CD4-positive, alpha-beta T cell treated with Interferon alpha-2 for 1 hour (primary cell): ENCODE data around the gene STK32A.
"Not testable (repeated sequence)": the region's sequence is repeated elsewhere in the genome, so short reads cannot be mapped to it uniquely, and the experiment has no call there.

ENCODE experiments used
- DNase-seq, 2 donors: peaks; one replicate each; pipeline ENCODE4 v3.0.0-alpha.2; 2020 to 2022

The STK32A gene

DNA sequence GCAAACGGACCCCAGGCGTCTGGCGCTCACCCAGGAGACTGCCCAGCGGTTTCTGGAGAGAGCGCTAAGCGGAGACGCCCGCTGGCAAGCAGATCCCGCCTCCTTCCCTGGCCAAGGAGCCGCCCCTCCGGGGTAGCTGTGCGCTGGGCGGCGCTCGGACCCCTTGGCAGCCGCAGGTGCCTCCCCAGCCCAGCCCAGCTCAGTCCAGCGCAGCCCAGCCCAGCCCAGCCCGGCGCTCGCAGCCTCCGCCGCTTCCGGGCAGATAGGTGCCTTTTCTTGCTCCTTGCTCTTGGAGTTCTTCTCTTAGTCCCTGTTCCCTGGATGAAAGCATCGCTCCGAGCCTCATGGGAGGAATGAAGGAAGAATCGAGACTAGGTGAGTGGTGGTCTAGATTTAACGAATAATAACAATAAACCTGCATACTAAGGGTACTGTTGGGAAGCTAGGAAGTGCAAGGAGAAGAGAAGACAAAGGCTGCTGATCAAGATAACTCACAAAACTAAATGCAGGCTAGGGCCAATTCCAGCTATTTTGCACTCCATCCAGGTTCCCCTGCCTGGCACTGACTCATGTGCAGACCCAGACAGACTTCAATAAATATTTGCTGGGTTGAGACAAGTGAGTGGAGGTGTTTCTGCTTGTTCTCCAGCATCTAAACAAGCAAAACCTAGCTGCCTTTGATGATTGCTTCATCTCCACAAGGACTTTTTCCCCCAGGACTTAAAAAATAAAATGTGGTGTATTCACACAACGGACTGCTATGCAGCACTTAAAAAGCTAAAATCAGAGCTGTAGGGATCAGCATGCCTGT is at the start of gene STK32A:
Gene STK32A (plus strand): TSS at position 202 of the 811 bp plus-strand sequence. CDS start 4,609 bp downstream, outside the sequence.
- DNase-seq = no peak

DNA sequence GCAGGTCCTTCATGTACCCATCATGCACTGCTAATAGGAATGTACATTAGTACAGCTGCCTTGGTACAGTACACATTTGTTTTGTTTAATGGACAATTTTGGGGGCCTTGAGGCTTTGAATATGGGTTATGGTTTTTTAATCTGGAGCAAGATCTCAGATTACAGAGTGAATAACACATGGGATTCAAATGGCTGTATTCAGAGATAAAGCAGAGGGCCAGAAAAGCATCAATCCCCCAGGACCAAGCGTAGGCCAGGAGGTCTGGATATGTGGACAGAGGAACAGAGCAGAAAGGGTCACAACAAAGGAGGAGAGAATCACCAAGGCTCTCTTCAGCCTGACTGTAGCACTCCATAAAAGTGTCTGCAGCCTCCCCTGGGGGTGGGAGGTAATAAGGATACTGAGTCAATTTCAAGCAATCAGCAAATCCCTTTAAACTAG is 47.7 kb upstream of the STK32A start:
- DNase-seq = no peak

- peak; percentile 6 to 70 for DNase-seq
These were observed 46.4 kb upstream of the STK32A start for GRCh38 chr5:147188200-147189108.

DNA sequence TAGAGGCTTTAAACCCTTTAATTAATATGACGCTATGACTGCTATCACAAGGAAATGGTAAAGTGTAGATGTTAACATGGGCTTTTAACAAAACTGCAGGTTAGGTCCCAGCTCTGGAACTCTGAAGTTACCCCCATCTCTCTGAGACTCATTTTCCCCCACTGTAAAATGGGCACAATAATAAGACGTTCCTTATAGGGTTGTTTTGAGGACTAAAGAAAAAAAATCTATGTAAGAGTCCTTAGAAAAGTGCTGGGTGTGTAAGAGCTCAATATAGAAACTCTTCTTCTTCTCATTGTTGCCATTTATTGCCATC is 45.8 kb upstream of the STK32A start:
- DNase-seq = no peak

DNA sequence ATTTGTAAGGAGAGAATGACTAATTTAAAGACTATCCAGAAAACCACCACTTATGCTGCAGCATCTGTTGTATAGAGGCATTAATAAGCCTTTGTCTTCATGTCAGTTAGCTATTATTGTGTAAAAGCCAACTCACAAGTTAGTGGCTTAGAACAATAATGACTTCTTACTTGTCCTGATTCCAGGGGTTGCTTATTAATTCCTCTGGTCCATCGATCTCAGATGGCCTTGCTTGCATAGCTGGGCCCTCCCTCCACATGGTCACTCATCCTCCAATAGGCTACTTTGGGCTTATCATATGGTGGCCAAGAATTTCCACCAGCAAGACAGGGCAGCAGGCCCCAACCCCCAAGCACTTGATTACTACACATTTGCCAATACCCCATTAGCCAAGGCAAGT is 44.5 kb upstream of the STK32A start:
- no peak for DNase-seq

DNA sequence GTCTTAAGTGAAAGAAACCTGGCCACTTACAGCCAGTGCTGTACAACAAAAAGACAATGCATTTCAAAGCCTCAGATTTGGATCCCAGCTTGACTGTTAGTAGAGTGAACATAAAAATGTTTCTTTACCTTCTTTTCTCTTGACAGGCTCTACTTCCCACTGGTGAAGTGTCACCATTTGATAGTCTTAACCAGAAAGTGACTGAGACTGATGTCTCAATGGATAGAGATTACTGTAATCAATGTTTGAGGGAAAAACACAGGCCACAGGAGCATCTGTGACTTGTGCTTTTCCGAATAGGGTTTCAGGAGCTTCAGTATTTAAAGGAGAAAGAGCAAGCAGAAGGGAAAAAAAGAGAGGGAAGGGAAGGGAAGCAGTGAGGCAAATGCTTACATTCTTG is 41.7 kb upstream of the STK32A start:
- DNase-seq = no peak

- no peak for DNase-seq
These were observed 34.8 kb upstream of the STK32A start for GRCh38 chr5:147200004-147200403.

DNA sequence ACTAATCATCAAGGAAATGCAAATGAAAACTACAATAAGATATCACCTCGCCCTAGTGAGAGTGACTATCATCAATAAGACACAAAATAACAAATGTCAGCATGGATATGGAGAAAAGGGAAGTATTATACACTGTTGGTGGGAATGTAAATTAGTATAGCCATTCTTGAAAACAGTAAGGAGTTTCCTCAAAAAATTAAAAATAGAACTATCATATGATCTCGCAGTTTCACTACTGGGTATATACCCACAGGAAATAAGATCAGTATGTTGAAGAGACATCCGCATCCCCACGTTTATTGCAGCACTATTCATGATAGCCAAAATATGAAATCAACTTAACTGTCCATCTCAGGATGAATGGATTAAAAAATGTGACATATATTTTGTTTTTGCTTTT is 31.6 kb upstream of the STK32A start:
- DNase-seq = no peak

DNA sequence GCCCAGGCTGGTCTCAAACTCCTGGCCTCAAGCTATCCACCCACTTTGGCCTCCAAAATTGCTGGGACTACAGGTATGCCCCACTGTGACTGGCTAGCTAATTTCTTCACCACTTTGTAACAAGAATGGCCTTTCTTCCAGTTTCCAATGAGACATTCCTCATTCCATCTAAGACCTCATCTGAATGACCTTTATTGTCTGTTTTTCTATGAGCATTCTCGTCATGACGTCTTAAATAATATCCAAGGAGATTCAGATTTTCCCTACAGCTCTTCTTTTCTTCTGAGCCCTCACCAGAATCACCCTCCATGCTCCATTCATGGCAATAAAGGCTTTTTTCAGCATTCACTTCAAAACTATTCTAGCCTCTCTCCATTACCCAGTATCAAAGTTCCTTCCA is 30.2 kb upstream of the STK32A start:
- no peak for DNase-seq

GRCh38 chr5:147208134-147208533 is 26.7 kb upstream of the STK32A start:
- no peak for DNase-seq

DNA sequence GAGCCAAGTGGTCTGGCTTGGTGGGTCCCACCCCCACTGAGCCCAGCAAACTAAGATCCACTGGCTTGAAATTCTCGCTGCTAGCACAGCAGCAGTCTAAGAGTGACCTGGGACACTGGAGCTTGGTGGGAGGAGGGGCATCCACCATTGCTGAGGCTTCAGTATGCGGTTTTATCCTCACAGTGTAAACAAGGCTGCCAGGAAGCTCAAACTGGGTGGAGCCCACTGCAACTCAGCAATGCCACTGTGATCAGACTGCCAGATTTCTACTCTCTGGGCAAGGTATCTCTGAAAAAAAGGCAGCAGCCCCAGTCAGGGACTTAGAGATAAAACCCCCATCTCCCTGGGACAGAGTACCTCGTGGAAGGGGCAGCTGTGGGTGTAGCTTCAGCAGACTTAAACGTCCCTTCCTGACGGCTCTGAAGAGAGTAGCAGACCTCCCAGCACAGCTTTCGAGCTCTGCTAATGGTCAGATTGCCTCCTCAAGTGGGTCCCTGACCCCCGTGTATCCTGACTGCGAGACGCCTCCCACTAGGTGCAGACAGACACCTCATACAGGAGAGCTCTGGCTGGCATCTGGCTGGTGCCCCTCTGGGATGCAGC is 18.2 kb upstream of the STK32A start:
- peak in 1 of 2 donors; percentile 37 for DNase-seq

GRCh38 chr5:147223343-147223742 is 11.5 kb upstream of the STK32A start:
- DNase-seq = no peak

GRCh38 chr5:147223948-147224791 is 10.7 kb upstream of the STK32A start:
- DNase-seq = peak in 1 of 2 donors; percentile 10

DNA sequence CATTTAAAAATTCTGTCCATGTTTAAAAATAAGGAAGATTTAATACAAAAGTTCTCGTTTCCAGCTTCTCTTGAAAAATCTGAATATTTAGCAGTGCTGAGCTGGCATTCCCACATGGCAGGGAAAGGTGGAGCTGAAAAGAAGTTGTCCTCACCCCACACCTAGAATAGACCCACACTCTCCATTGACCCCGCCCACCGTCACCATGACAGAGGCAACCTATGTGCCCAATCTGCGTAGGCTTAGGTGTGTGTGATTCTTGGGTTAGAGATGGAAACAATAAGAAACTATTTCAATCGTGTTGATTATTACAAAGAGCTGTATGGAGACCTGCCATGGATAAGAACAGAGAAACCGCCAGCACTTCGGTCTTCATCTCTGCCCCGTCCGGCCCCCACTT is 8.9 kb upstream of the STK32A start:
- DNase-seq = no peak

DNA sequence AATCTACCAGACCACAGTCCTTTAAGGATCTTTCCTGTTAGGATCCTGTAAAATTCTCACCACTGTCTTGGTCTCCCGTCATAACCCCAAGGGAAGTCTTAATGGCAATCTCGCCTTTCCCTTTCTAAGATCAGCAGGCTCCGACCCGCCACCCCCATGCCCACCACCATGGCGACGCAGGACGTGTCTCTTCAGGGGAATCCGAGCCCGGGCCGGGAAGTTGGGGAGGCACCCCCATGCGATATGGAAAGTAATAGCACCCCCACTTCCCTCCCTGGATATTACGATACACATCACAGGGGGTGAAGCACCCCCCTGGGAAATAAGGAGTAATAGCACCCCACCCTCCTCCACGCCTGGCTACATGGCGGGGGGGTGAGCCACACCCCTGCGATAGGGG is 8.3 kb upstream of the STK32A start:
- DNase-seq = no peak

DNA sequence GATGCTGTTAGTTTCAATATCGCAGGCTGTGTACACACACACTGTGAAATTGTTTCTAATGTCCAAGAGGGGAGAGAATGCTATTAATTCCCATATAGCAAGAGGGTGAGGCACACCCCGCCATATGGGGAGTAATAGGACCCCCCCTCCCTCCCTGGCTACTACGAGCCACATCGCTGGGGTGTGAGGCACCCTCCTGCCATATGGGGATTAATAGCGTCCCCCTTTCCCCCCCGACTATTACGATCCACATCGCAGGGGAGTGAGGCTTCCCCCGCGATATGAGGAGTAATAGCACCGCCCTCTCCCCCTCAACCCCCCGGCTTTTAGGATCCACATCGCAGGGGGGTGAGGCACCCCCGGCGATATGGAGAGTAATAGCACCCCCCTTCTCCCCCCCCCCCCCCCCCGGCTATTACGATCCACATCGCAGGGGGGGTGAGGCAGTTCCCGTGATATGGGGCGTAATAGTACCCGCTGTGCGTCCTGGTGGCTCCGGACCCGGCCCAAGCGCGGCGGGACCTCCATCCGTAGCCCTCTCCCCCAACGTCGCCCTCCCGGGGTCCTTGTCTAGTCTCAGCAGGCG is 494 bp upstream of the STK32A start:
- no peak for DNase-seq

- no peak for DNase-seq
These were observed 5.6 kb downstream of the STK32A start for GRCh38 chr5:147240266-147240985.

- DNase-seq = not testable (repeated sequence)
These were observed 8.4 kb downstream of the STK32A start for GRCh38 chr5:147243238-147243637.

DNA sequence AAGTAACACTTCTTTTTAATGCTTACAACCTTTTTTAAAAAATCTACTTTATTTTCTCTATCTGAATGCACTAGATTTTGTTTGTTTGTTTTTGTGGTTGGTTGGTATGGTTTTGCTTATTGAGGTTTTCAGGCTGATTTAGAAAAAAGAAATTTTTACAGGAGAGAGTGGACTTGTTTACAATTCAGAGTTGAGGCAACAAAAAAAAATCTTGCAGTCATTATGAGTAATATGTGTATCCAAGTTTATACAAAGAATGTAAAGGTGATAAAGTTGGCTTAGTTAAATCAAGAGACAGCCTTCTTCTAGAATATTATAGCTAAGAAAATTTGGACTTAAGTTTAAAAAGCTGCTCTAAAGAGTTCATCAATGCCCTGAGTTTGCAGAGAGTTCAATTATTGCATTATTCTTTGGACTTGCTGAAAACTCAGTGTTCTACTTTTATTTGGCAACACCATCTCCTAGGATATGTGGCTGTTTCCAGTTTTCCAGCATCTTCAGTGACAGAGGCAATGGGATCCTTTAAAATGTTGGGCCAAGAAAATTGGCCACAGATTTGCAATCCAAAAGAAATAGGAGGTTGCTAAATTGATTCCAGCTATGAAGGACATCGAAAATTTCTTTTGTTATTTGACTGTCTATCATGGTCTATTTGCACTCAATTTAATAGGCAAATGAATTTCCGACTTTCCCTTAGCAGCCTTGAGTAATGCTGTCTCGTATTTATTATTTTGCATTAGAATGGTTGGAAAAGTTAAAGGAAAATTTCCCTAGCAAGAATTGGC is 10.7 kb downstream of the STK32A start:
- DNase-seq = no peak

- DNase-seq = no peak
These were observed 13.7 kb downstream of the STK32A start for GRCh38 chr5:147248561-147248960.

DNA sequence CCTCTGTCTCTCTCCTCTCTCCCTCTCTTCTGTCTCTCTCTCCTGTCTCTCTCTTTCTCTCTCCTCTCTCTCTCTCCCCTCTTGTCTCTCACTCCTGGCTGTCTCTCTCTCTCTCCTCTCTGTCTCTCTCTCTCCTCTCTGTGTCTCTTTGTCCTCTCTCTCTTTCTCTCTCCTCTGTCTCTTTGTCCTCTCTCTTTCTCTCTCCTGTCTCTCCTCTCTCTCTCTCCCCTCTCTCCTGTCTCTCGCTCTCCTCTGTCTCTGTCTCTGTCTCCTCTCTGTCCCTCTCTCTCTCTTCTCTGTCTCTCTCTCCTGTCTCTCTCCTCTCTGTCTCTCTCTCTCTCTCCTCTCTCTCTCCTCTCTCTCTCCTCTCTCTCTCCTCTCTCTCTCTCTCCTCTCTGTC is 25.0 kb downstream of the STK32A start:
- no peak for DNase-seq
